Sciatic nerve (tissue), 2 donors: ENCODE results near the gene WASF3. TPM values are rescaled to one million over a fixed set of nuclear protein-coding genes. Genes with fewer than 3 reads are reported as not detected.
"Not testable (repeated sequence)": the region's sequence is repeated elsewhere in the genome, so short reads cannot be mapped to it uniquely, and the experiment has no call there.

ENCODE experiments used
- ATAC-seq: fragments of 200-7000 bp; cut with Tn5 transposase; one replicate; pipeline ENCODE4 v1.9.1; 2020; ENCODE audit warnings: mild to moderate bottlenecking, moderate library complexity
- DNase-seq: peaks from one replicate; pipeline ENCODE4 v3.0.0-alpha.2; 2020; ENCODE audit warnings: low spot score
- intact Hi-C: fragments of 100-400 bp; cut with DNase I; formaldehyde crosslinking; loops from one replicate; pipeline ENCODE4 v1.14.2; 2022
- total RNA-seq: library from RNA; stranded (reverse); fragmentation: NEBNext Ultra II Directional; extraction: Animal tissue kit (Norgen Biotek cat#: 25700); gene quantifications from one replicate; pipeline ENCODE4 v1.2.1, GENCODE V29; 2021
- donor health status: DM: no; HTN: no; CAD: no.
- donor health status: DM: no; HTN: no; CAD: no.

Gene WASF3
- total RNA-seq, 1 donor from 2014 or later: 33.3 TPM

GRCh38 chr13:26722321-26722720, 164.8 kb downstream of the WASF3 start:
- ATAC-seq: no peak
- intact Hi-C loops: no loop called here
- DNase-seq: no peak

GRCh38 chr13:26723620-26724019, 166.1 kb downstream of the WASF3 start:
- intact Hi-C loops: not testable (repeated sequence)

DNA sequence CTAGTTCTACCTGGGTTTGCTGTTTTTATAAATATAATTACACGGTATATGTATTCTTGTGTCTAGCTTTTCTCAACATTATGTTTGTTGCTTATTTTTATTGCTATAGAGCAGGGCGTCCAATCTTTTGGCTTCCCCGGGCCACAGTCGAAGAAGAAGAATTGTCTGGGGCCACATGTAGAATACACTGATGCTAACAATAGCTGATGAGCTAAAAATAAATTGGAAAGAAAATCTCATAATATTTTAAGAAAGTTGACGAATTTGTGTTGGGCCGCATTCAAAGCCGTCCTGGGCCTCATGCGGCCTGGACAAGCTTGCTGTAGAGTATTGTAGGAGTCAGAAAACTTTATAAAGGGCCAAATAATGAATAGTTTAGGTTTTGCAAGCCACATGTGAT, 169.2 kb downstream of the WASF3 start:
- ATAC-seq (peak; percentile 13), DNase-seq (no peak)
- intact Hi-C loops: no loop called here

More at GRCh38 chr13:26723620-26724019, 166.1 kb downstream of the WASF3 start:
- DNase-seq, ATAC-seq: not testable (repeated sequence)

GRCh38 chr13:26727122-26727521, 169.6 kb downstream of the WASF3 start:
- peak; percentile 42 for ATAC-seq
- intact Hi-C loops: no loop called here
- no peak for DNase-seq

DNA sequence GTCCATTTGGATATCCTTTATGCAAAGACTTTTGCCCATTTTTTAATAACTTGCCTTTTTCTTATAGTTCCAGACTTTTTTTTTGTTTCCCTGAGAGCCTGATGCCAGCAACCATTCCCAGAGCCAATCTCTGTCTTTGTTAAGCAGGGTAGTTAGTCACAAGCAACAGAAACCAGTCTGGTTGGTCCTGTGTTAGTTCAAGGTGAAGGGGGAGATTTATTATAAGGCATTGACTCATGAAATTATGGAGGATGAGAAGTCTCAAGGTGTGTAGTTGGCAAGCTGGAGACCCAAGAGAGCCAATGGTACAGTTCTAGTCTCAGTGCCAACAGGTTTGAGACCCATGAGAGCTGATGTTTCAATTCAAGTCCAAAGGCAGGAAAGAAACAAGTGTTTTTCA, 170.2 kb downstream of the WASF3 start:
- ATAC-seq: no peak
- DNase-seq: no peak
- intact Hi-C loops: no loop called here

DNA sequence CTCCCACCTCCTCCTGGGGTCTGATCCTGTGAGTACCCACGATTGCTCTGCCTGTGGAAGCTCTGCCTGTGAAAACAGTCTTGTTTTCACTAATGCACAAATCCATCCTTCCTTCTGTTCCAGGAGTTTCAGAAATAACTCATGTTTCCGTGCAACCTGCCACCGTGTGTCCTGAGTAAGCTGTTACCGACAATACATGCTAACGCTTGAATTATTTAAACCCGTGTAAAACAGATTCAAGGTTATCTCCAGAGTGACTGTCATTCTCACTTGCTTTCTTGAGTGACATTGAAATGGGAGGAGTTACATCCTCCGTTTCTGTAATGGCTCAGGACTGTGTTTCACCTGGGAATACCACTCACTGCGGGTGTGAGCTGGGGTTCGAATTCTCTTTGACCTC, 178.2 kb downstream of the WASF3 start:
- intact Hi-C loops: no loop called here
- DNase-seq (no peak), ATAC-seq (no peak)

Other genes starting within 250 kb of the WASF3 start
- gene GPR12, start 203.1 kb downstream of the WASF3 start, total RNA-seq: 0.53 TPM